Measurements from ENCODE around the gene STAT5A. TPM values are rescaled to one million over a fixed set of nuclear protein-coding genes. Genes with fewer than 3 reads are reported as not detected.

The STAT5A gene
- total RNA-seq, 6 experiments from 2014 or later = 4.8 to 11.5 (median 7.7) TPM

- no peaks in the 10 kb centered on the region for H3K9me3 ChIP-seq
- H3K27ac ChIP-seq = peak overlapping the region in 1 of 3 donors; percentile 75
- TF ChIP-seq, protein P1, sequence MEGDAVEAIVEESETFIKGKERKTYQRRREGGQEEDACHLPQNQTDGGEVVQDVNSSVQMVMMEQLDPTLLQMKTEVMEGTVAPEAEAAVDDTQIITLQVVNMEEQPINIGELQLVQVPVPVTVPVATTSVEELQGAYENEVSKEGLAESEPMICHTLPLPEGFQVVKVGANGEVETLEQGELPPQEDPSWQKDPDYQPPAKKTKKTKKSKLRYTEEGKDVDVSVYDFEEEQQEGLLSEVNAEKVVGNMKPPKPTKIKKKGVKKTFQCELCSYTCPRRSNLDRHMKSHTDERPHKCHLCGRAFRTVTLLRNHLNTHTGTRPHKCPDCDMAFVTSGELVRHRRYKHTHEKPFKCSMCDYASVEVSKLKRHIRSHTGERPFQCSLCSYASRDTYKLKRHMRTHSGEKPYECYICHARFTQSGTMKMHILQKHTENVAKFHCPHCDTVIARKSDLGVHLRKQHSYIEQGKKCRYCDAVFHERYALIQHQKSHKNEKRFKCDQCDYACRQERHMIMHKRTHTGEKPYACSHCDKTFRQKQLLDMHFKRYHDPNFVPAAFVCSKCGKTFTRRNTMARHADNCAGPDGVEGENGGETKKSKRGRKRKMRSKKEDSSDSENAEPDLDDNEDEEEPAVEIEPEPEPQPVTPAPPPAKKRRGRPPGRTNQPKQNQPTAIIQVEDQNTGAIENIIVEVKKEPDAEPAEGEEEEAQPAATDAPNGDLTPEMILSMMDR (IDR thresholded peaks at IDR 0.05) = no peak
- TF ChIP-seq POLR2A (IDR thresholded peaks at IDR 0.05) = no peak
- DNase-seq = peak in 1 of 3 donors; percentile 44
- intact Hi-C loops (cut with DNase I) = no loop called here
- peaks cover 0 to 6% (median 2%) of the 10 kb centered on the region in 4 donors for H3K4me1 ChIP-seq
- 31% methylated on average over 2 of the region's 5 CpGs for WGBS (ENCODE audit: insufficient coverage, low coverage, low lambda C conversion rate, missing lambda C conversion rate)
- no peak overlapping the region for H3K4me3 ChIP-seq
- H3K27me3 ChIP-seq = no peaks in the 10 kb centered on the region
- no peak for ATAC-seq
- H3K36me3 ChIP-seq = no peaks in the 10 kb centered on the region
These were observed 1.7 kb upstream of the STAT5A start for GRCh38 chr17:42286411-42287221.

DNA sequence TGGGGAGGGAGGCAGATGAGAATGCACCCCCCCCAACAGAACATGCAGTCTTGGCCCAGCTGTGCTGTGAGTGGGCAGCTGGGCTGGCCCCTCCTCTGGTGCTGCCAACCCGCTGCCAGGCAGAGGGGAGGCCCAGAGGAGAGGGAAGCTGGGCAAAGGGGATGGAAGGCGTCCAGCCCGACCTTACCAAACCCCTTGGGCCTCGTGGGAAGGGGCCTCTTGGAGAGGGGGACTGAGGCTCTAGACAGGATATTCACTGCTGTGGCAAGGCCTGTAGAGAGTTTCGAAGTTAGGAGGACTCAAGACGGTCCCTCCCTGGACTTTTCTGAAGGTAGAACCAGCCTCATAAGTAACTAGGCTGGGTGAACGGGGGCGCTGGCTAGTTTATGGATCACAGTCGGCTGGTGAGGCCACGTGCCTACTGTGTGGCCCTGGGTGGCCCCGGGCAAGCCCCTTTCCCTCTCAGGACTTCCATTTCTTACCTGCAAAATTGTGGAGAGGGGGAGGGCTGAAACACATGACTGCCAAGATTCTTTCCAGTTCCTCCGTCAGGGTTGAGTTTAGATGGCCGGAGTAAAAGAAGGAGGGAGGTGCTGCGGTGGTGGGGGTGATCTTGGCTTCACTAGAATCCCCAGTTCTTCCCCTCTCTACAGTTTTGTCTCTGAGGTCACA, 857 bp upstream of the STAT5A start:
- Histone ChIP-seq H3K9me3 (no peaks in the 10 kb centered on the region), H3K36me3 (no peaks in the 10 kb centered on the region), H3K27me3 (no peaks in the 10 kb centered on the region), H3K27ac (peak overlapping the region; percentile 22 to 79 (median 75)), H3K4me3 (peak overlapping the region; percentile 57 to 72 (median 58)), H3K4me1 (peaks cover 0 to 6% (median 2%) of the 10 kb centered on the region in 4 donors)
- DNase-seq (peak in 1 of 3 donors; percentile 47), ATAC-seq (peak in 3 of 4 donors; percentile 2 to 10 (median 6))
- TF ChIP-seq, protein P1 (IDR thresholded peaks at IDR 0.05) = no peak
- TF ChIP-seq POLR2A (IDR thresholded peaks at IDR 0.05) = peak; percentile 15
- intact Hi-C loops (cut with DNase I) = no loop called here
- 66% methylated on average over 5 of the region's 14 CpGs for WGBS (ENCODE audit: insufficient coverage, low coverage, low lambda C conversion rate, missing lambda C conversion rate)

DNA sequence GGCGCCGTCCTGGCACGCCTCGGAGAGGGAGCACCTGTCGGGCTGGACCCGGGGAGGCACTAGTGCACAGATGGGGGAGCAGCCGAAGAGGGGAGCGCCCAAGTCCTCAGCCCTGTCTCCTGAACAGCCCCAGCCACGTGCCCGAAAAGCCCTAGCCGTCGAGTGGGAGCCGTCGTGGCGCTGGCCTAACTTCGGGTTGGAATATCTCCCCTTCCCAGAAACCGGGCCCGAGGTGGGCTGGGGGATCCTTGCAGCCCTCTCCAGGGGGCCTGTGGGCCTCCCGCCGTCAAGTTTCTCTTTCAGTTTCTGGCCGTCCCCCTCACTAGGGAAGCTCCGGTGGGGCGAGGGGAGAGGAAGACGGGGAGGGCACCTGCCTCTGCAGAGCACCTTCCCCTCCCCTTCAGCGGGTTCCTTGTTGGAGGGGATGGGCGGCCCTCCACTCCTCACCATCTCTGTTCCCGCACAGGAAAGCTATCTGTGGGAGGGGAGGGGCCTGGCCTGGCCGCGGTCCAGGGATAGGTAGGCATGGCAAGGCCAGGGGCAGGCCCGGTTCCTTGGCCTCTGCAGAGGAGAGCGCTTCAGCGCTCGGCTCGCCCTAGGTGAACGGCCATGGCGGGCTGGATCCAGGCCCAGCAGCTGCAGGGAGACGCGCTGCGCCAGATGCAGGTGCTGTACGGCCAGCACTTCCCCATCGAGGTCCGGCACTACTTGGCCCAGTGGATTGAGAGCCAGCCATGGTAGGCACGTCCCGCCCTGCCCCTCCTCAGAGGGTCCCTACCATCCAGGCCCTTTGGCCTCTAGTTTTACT, 709 bp downstream of the STAT5A start:
- peaks cover 0 to 6% (median 2%) of the 10 kb centered on the region in 4 donors for H3K4me1 ChIP-seq
- peak overlapping the region; percentile 57 to 72 (median 58) for H3K4me3 ChIP-seq
- intact Hi-C loops (cut with DNase I) = no loop called here
- H3K27me3 ChIP-seq = no peaks in the 10 kb centered on the region
- no peaks in the 10 kb centered on the region for H3K9me3 ChIP-seq
- whole genome bisulfite sequencing (ENCODE audit: insufficient coverage, low coverage, low lambda C conversion rate, missing lambda C conversion rate) = 20% methylated on average over 1 of the region's 44 CpGs
- TF ChIP-seq, protein P1 (IDR thresholded peaks at IDR 0.05) = no peak
- TF ChIP-seq POLR2A (IDR thresholded peaks at IDR 0.05) = no peak
- ATAC-seq (peak; percentile 29 to 48 (median 42)), DNase-seq (peak; percentile 65 to 73 (median 66))
- H3K36me3 ChIP-seq = no peaks in the 10 kb centered on the region
- peak overlapping the region; percentile 50 to 79 (median 75) for H3K27ac ChIP-seq

DNA sequence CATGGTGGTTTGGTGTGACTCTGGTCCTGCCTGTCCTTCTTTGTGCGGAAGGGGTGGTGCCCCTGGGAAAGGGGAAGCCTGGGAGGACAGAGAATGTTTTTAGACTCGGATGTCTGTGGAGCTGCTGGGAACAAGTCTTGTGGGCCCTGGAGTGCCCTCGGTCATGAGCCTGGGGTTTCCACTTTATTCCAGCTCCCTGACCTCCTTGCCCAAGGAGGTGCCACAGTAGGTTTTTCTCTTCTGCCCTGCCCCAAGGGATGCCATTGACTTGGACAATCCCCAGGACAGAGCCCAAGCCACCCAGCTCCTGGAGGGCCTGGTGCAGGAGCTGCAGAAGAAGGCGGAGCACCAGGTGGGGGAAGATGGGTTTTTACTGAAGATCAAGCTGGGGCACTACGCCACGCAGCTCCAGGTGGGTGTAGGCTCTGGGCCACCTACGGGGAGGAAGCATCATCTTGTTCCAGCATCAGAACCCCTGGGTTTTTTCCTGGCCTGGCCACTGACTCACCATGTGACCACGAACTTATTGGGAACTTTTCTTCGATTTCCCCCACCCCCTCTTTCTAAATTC, 1.4 kb downstream of the STAT5A start:
- no peak for TF ChIP-seq POLR2A (IDR thresholded peaks at IDR 0.05)
- TF ChIP-seq, protein P1 (IDR thresholded peaks at IDR 0.05) = no peak
- ATAC-seq = peak in 2 of 4 donors; percentile 10 to 19
- Histone ChIP-seq H3K36me3 (no peaks in the 10 kb centered on the region), H3K9me3 (no peaks in the 10 kb centered on the region), H3K4me1 (peaks cover 0 to 6% (median 2%) of the 10 kb centered on the region in 4 donors), H3K27ac (peak overlapping the region in 1 of 3 donors; percentile 75), H3K4me3 (peak overlapping the region in 1 of 3 donors; percentile 72), H3K27me3 (no peaks in the 10 kb centered on the region)
- DNase-seq = no peak
- 40% methylated on average over 2 of the region's 9 CpGs for WGBS (ENCODE audit: insufficient coverage, low coverage, low lambda C conversion rate, missing lambda C conversion rate)
- intact Hi-C loops (cut with DNase I) = no loop called here
